ENCODE measurements around the gene IBA57. TPM values are rescaled to one million over a fixed set of nuclear protein-coding genes. Genes with fewer than 3 reads are reported as not detected.

Gene IBA57
- total and polyA plus RNA-seq, 3 donors from 2014 or later, result 16.0 to 23.2 (median 21.0) TPM

GRCh38 chr1:228194921-228195812 is 29.6 kb downstream of the IBA57 start:
- intact Hi-C loops (cut with DNase I; ENCODE audit: low total_unique reads), result no loop called here
- DNase-seq, result no peak
- 89 to 93% methylated on average over 8 of the region's 8 CpGs for WGBS, 2 donors
- Histone ChIP-seq H3K4me3 (no peak overlapping the region), H3K27me3 (no peaks in the 10 kb centered on the region), H3K27ac (no peak overlapping the region), H3K9me3 (no peaks in the 10 kb centered on the region), H3K4me1 (no peaks in the 10 kb centered on the region), H3K36me3 (ENCODE audit: low read depth, missing control alignments) (no peaks in the 10 kb centered on the region)
- TF ChIP-seq POLR2A (IDR thresholded peaks at IDR 0.05), result no peak
- TF ChIP-seq, protein P1, sequence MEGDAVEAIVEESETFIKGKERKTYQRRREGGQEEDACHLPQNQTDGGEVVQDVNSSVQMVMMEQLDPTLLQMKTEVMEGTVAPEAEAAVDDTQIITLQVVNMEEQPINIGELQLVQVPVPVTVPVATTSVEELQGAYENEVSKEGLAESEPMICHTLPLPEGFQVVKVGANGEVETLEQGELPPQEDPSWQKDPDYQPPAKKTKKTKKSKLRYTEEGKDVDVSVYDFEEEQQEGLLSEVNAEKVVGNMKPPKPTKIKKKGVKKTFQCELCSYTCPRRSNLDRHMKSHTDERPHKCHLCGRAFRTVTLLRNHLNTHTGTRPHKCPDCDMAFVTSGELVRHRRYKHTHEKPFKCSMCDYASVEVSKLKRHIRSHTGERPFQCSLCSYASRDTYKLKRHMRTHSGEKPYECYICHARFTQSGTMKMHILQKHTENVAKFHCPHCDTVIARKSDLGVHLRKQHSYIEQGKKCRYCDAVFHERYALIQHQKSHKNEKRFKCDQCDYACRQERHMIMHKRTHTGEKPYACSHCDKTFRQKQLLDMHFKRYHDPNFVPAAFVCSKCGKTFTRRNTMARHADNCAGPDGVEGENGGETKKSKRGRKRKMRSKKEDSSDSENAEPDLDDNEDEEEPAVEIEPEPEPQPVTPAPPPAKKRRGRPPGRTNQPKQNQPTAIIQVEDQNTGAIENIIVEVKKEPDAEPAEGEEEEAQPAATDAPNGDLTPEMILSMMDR (IDR thresholded peaks at IDR 0.05), result no peak

DNA sequence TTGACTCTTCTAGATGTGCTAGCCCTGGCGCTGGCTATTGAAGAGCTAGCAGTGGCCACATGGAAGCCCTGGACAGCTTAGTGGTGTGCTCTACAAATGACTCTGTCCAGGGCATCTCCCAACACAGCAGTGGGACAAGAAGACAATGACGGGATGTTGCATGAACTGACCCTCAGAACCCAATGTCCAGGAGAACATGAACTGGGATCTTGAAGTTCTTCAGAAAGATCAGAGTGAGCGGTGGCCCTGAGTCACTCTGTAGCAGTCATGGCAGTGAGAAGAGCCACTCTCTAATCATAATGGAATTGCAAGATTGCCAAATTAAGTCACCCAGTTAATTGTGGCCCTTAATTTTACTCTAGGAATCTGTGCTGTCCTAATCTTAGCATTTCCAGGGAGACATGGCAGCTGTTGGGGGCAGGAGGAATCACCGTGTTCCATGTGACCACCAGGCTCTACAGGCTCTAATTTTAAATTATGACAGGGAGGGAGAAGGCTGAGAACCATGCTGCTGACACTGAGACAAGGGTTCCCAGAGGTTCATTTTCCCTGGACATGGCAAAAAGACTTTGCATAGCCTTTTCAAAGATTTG is 32.0 kb downstream of the IBA57 start:
- no peaks in the 10 kb centered on the region for H3K9me3 ChIP-seq
- intact Hi-C loops (cut with DNase I; ENCODE audit: low total_unique reads), result no loop called here
- no peaks in the 10 kb centered on the region for H3K4me1 ChIP-seq
- no peaks in the 10 kb centered on the region for H3K36me3 ChIP-seq (ENCODE audit: low read depth, missing control alignments)
- H3K27ac ChIP-seq, result no peak overlapping the region
- no peaks in the 10 kb centered on the region for H3K27me3 ChIP-seq
- TF ChIP-seq, protein P1 (IDR thresholded peaks at IDR 0.05), result no peak
- TF ChIP-seq POLR2A (IDR thresholded peaks at IDR 0.05), result no peak
- DNase-seq, result no peak
- 87 to 89% methylated on average over 4 of the region's 4 CpGs for WGBS, 2 donors
- H3K4me3 ChIP-seq, result no peak overlapping the region

GRCh38 chr1:228198977-228199590 is 33.5 kb downstream of the IBA57 start:
- Histone ChIP-seq H3K27me3 (no peaks in the 10 kb centered on the region), H3K4me3 (no peak overlapping the region), H3K27ac (no peak overlapping the region), H3K9me3 (no peaks in the 10 kb centered on the region), H3K36me3 (ENCODE audit: low read depth, missing control alignments) (no peaks in the 10 kb centered on the region), H3K4me1 (no peaks in the 10 kb centered on the region)
- no peak for DNase-seq
- intact Hi-C loops (cut with DNase I; ENCODE audit: low total_unique reads), result no loop called here
- 73 to 77% methylated on average over 2 of the region's 2 CpGs for WGBS, 2 donors
- TF ChIP-seq POLR2A (IDR thresholded peaks at IDR 0.05), result no peak
- TF ChIP-seq, protein P1 (IDR thresholded peaks at IDR 0.05), result no peak

- intact Hi-C loops (cut with DNase I; ENCODE audit: low total_unique reads), result no loop called here
- WGBS, 2 donors, result 65 to 70% methylated on average over 8 of the region's 8 CpGs
- H3K4me3 ChIP-seq, result no peak overlapping the region
- H3K27me3 ChIP-seq, result no peaks in the 10 kb centered on the region
- TF ChIP-seq, protein P1 (IDR thresholded peaks at IDR 0.05), result no peak
- TF ChIP-seq POLR2A (IDR thresholded peaks at IDR 0.05), result no peak
- H3K36me3 ChIP-seq (ENCODE audit: low read depth, missing control alignments), result no peaks in the 10 kb centered on the region
- no peak overlapping the region for H3K27ac ChIP-seq
- no peaks in the 10 kb centered on the region for H3K9me3 ChIP-seq
- DNase-seq, result no peak
- H3K4me1 ChIP-seq, result no peaks in the 10 kb centered on the region
Measured at GRCh38 chr1:228204958-228205357, 39.4 kb downstream of the IBA57 start.
